GM11168 (cell line): ENCODE data around the gene ARRDC3.
"Not testable (repeated sequence)": the region's sequence is repeated elsewhere in the genome, so short reads cannot be mapped to it uniquely, and the experiment has no call there.

Experiments used
- in situ Hi-C: fragments of 300-500 bp; cut with MboI; formaldehyde crosslinking; loops from one replicate; pipeline ENCODE4 v1.12.0; 2022; ENCODE audit warnings: low sequenced_read_pairs; ENCODE audit not compliant: unreplicated experiment

Gene ARRDC3

GRCh38 chr5:91365498-91365897 is 17.6 kb downstream of the ARRDC3 start:
- in situ Hi-C loops, result loop anchor here (5.0 kb wide), 1 partner anchor 143 kb away; no protein-coding TSS in a partner anchor

GRCh38 chr5:91362935-91363334 is 20.2 kb downstream of the ARRDC3 start:
- in situ Hi-C loops, result no loop called here

GRCh38 chr5:91361790-91362189 is 21.3 kb downstream of the ARRDC3 start:
- in situ Hi-C loops, result no loop called here

GRCh38 chr5:91361055-91361701 is 21.9 kb downstream of the ARRDC3 start:
- in situ Hi-C loops, result no loop called here

- in situ Hi-C loops, result no loop called here
These were observed 23.0 kb downstream of the ARRDC3 start for GRCh38 chr5:91359962-91360609.

GRCh38 chr5:91357806-91358205 is 25.3 kb downstream of the ARRDC3 start:
- in situ Hi-C loops, result no loop called here

GRCh38 chr5:91357012-91357634 is 26.0 kb downstream of the ARRDC3 start:
- in situ Hi-C loops, result no loop called here

- in situ Hi-C loops, result not testable (repeated sequence)
These were observed 28.2 kb downstream of the ARRDC3 start for GRCh38 chr5:91354867-91355266.

- in situ Hi-C loops, result no loop called here
These were observed 30.1 kb downstream of the ARRDC3 start for GRCh38 chr5:91352831-91353695.

GRCh38 chr5:91345461-91345860 is 37.7 kb downstream of the ARRDC3 start:
- in situ Hi-C loops, result no loop called here

GRCh38 chr5:91344661-91345200 is 38.4 kb downstream of the ARRDC3 start:
- in situ Hi-C loops, result not testable (repeated sequence)

- in situ Hi-C loops, result no loop called here
These were observed 39.2 kb downstream of the ARRDC3 start for GRCh38 chr5:91343916-91344315.

GRCh38 chr5:91342931-91343330 is 40.2 kb downstream of the ARRDC3 start:
- in situ Hi-C loops, result not testable (repeated sequence)

- in situ Hi-C loops, result no loop called here
These were observed 42.0 kb downstream of the ARRDC3 start for GRCh38 chr5:91341154-91341553.

- in situ Hi-C loops, result no loop called here
These were observed 42.6 kb downstream of the ARRDC3 start for GRCh38 chr5:91340532-91340931.

GRCh38 chr5:91339063-91339705 is 43.9 kb downstream of the ARRDC3 start:
- in situ Hi-C loops, result no loop called here

- in situ Hi-C loops, result no loop called here
These were observed 50.7 kb downstream of the ARRDC3 start for GRCh38 chr5:91332267-91333045.

- in situ Hi-C loops, result no loop called here
These were observed 51.4 kb downstream of the ARRDC3 start for GRCh38 chr5:91331705-91332104.

GRCh38 chr5:91329283-91329682 is 53.8 kb downstream of the ARRDC3 start:
- in situ Hi-C loops, result no loop called here
